Measurements from ENCODE around the gene MRPL32.

- TF ChIP-seq, protein P1, sequence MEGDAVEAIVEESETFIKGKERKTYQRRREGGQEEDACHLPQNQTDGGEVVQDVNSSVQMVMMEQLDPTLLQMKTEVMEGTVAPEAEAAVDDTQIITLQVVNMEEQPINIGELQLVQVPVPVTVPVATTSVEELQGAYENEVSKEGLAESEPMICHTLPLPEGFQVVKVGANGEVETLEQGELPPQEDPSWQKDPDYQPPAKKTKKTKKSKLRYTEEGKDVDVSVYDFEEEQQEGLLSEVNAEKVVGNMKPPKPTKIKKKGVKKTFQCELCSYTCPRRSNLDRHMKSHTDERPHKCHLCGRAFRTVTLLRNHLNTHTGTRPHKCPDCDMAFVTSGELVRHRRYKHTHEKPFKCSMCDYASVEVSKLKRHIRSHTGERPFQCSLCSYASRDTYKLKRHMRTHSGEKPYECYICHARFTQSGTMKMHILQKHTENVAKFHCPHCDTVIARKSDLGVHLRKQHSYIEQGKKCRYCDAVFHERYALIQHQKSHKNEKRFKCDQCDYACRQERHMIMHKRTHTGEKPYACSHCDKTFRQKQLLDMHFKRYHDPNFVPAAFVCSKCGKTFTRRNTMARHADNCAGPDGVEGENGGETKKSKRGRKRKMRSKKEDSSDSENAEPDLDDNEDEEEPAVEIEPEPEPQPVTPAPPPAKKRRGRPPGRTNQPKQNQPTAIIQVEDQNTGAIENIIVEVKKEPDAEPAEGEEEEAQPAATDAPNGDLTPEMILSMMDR (IDR thresholded peaks at IDR 0.05; ENCODE audit: low read depth, low read length, poor library complexity, severe bottlenecking), result no peak
- TF ChIP-seq EZH2phosphoT487 (IDR thresholded peaks at IDR 0.05; ENCODE audit: borderline replicate concordance, low read length), result no peak
Observed at GRCh38 chr7:42926204-42926603, 6.0 kb upstream of the MRPL32 start.
